ENCODE data around the gene TRABD2B.

The TRABD2B gene

DNA sequence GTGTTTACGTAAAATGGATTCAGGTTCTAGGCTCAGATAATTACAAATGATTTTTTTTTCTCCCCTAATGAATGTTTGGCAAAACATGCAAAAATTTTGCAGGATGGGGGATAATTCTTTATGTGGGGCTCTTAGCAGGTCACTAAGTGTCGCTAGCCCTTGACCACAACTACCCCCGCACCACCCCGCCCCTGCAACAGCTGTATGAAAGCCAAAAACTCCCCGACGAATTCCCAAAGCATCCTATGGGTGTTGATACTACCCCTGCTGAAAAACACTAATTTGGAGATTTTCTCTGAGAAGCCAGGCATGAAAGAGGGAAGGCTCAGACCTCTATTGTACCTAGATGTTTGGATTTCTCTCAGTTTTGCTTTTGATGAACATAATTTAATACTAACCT is 243.0 kb downstream of the TRABD2B start:
- no peak for TF ChIP-seq FOXP2 (optimal IDR thresholded peaks at IDR 0.05; ENCODE audit: borderline replicate concordance, extremely low read depth, extremely low read length, insufficient read depth)
- no peak for TF ChIP-seq TAF1 (IDR thresholded peaks at IDR 0.05; ENCODE audit: borderline replicate concordance, insufficient read depth, low read length)
- TF ChIP-seq, protein P1, sequence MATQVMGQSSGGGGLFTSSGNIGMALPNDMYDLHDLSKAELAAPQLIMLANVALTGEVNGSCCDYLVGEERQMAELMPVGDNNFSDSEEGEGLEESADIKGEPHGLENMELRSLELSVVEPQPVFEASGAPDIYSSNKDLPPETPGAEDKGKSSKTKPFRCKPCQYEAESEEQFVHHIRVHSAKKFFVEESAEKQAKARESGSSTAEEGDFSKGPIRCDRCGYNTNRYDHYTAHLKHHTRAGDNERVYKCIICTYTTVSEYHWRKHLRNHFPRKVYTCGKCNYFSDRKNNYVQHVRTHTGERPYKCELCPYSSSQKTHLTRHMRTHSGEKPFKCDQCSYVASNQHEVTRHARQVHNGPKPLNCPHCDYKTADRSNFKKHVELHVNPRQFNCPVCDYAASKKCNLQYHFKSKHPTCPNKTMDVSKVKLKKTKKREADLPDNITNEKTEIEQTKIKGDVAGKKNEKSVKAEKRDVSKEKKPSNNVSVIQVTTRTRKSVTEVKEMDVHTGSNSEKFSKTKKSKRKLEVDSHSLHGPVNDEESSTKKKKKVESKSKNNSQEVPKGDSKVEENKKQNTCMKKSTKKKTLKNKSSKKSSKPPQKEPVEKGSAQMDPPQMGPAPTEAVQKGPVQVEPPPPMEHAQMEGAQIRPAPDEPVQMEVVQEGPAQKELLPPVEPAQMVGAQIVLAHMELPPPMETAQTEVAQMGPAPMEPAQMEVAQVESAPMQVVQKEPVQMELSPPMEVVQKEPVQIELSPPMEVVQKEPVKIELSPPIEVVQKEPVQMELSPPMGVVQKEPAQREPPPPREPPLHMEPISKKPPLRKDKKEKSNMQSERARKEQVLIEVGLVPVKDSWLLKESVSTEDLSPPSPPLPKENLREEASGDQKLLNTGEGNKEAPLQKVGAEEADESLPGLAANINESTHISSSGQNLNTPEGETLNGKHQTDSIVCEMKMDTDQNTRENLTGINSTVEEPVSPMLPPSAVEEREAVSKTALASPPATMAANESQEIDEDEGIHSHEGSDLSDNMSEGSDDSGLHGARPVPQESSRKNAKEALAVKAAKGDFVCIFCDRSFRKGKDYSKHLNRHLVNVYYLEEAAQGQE (IDR thresholded peaks at IDR 0.05; ENCODE audit: insufficient read depth in 1 of 2, low read depth in 2 of 2, low read length in 2 of 2) = no peak
- no peak for TF ChIP-seq POLR2AphosphoS5 (IDR thresholded peaks at IDR 0.05; ENCODE audit: low read depth, low read length)
- TF ChIP-seq SIN3A (IDR thresholded peaks at IDR 0.05; ENCODE audit: borderline replicate concordance, insufficient read depth, low read length) = no peak

DNA sequence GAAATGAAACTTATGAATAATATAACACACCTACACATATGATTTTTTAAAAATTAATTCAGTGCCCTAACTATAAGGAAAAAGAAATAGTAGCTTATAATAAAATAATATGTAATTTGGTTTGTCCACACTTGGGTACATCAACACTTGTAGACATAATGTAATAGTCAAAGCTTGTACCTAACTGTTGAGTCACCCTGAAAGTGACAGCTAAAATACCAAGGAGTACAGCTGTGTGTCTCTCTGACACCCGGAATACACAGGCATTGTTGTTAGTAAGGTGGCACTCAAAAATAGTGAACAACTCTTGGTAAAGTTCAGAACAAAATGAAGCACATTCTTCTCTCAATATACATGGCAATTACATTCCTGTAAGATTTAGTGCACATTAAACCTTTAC is 243.4 kb downstream of the TRABD2B start:
- TF ChIP-seq SIN3A (IDR thresholded peaks at IDR 0.05; ENCODE audit: borderline replicate concordance, insufficient read depth, low read length) (no peak), POLR2AphosphoS5 (IDR thresholded peaks at IDR 0.05; ENCODE audit: low read depth, low read length) (no peak), TAF1 (IDR thresholded peaks at IDR 0.05; ENCODE audit: borderline replicate concordance, insufficient read depth, low read length) (no peak), FOXP2 (optimal IDR thresholded peaks at IDR 0.05; ENCODE audit: borderline replicate concordance, extremely low read depth, extremely low read length, insufficient read depth) (no peak)
- TF ChIP-seq, protein P1 (IDR thresholded peaks at IDR 0.05; ENCODE audit: insufficient read depth in 1 of 2, low read depth in 2 of 2, low read length in 2 of 2) = no peak

DNA sequence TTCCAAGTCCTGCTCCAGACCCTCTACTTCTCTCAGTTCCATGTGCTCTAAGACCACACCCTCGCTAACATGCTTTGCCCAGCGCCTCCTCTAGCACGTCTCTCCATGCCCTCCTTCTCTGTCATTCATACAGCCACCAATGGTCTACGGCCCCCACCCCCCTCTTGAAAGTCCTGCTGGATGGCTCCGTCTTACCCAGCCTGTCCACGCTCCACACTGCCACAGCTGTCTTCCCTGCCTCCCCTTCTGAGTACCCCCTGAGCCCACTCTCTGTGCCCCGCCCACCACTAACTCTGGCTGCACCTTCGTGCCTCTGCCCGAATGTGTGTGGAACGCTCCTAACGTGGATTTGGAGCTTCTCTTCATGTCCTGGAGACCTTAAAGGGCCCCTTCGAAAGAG is 244.6 kb downstream of the TRABD2B start:
- TF ChIP-seq, protein P1 (IDR thresholded peaks at IDR 0.05; ENCODE audit: insufficient read depth in 1 of 2, low read depth in 2 of 2, low read length in 2 of 2) = no peak

- TF ChIP-seq POLR2AphosphoS5 (IDR thresholded peaks at IDR 0.05; ENCODE audit: low read depth, low read length) (no peak), FOXP2 (optimal IDR thresholded peaks at IDR 0.05; ENCODE audit: borderline replicate concordance, extremely low read depth, extremely low read length, insufficient read depth) (no peak)
Observed at GRCh38 chr1:47751996-47752451, 245.2 kb downstream of the TRABD2B start.

DNA sequence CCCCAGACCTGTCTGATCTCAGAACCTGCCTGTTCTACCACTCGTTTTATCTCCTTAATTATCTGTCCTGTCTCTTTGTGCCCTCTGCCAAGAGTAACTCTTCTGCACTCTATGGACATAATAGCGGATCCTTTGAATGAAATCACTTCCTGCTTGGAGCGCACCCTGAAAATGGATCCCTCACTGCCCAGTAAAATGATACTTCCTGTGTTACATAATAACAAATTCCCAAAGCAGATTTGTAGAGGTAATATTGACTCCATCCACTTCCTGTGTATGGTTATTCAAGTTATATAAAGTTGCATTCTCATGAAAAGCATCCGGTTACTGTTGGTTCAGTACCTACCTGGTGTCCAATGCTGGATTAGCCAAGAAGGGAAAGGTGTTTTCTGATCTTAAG is 246.0 kb downstream of the TRABD2B start:
- TF ChIP-seq POLR2AphosphoS5 (IDR thresholded peaks at IDR 0.05; ENCODE audit: low read depth, low read length) = no peak
- no peak for TF ChIP-seq SIN3A (IDR thresholded peaks at IDR 0.05; ENCODE audit: borderline replicate concordance, insufficient read depth, low read length)
- TF ChIP-seq, protein P1 (IDR thresholded peaks at IDR 0.05; ENCODE audit: insufficient read depth in 1 of 2, low read depth in 2 of 2, low read length in 2 of 2) = no peak
- TF ChIP-seq FOXP2 (optimal IDR thresholded peaks at IDR 0.05; ENCODE audit: borderline replicate concordance, extremely low read depth, extremely low read length, insufficient read depth) = no peak
- TF ChIP-seq TAF1 (IDR thresholded peaks at IDR 0.05; ENCODE audit: borderline replicate concordance, insufficient read depth, low read length) = no peak

Data from PFSK-1 (cell line).